Duodenal mucosa (tissue), 2 donors: Measurements from ENCODE around the gene CAVIN3.

Experiments used
- H3K27ac ChIP-seq: one replicate; pipeline ENCODE4 v1.7.0; 2013; ENCODE audit warnings: low read depth, low read length
- H3K27me3 ChIP-seq, 2 donors: one replicate each; pipeline ENCODE4 v1.7.0; 2013; ENCODE audit warnings: low read length in 2 of 2, control low read depth in 1 of 2; ENCODE audit not compliant: insufficient read depth in 2 of 2, control insufficient read depth in 1 of 2
- H3K36me3 ChIP-seq, 2 donors: one replicate each; pipeline ENCODE4 v1.7.0; 2013; ENCODE audit warnings: low read length in 2 of 2, control low read depth in 1 of 2; ENCODE audit not compliant: insufficient read depth in 2 of 2, control insufficient read depth in 1 of 2
- H3K4me1 ChIP-seq, 2 donors: one replicate each; pipeline ENCODE4 v1.7.0; 2013; ENCODE audit warnings: low read length in 2 of 2, control low read depth in 1 of 2; ENCODE audit not compliant: insufficient read depth in 2 of 2, control insufficient read depth in 1 of 2
- H3K4me3 ChIP-seq, 2 donors: one replicate each; pipeline ENCODE4 v1.7.0; 2013; ENCODE audit warnings: low read length in 2 of 2, low read depth in 1 of 2
- H3K9ac ChIP-seq, 2 donors: one replicate each; pipeline ENCODE4 v1.7.0; 2013; ENCODE audit warnings: low read length in 2 of 2, low read depth in 1 of 2
- H3K9me3 ChIP-seq, 2 donors: one replicate each; pipeline ENCODE4 v1.7.0; 2013; ENCODE audit warnings: low read length in 2 of 2, control low read depth in 1 of 2; ENCODE audit not compliant: control insufficient read depth in 1 of 2

CAVIN3 gene

GRCh38 chr11:6271598-6271997 lies 48.7 kb downstream of the CAVIN3 start:
- Histone ChIP-seq H3K27ac (no peak overlapping the region), H3K4me1 (no peaks in the 10 kb centered on the region), H3K27me3 (no peaks in the 10 kb centered on the region), H3K4me3 (no peak overlapping the region), H3K9me3 (no peaks in the 10 kb centered on the region), H3K9ac (no peak overlapping the region), H3K36me3 (no peaks in the 10 kb centered on the region)

GRCh38 chr11:6270584-6271246 lies 49.6 kb downstream of the CAVIN3 start:
- H3K9ac ChIP-seq: no peak overlapping the region

DNA sequence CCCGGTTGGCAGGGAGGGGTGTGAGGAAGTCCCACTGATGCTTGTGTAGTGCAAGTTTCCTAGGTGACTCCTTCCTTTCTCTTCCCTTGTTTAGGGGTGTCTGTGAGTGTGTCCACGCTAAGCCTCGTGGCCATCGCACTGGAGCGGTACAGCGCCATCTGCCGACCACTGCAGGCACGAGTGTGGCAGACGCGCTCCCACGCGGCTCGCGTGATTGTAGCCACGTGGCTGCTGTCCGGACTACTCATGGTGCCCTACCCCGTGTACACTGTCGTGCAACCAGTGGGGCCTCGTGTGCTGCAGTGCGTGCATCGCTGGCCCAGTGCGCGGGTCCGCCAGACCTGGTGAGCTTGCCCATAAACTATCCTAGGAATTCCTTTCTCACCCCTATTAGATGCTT lies 50.3 kb downstream of the CAVIN3 start:
- H3K9ac ChIP-seq: no peak overlapping the region
- no peak overlapping the region for H3K27ac ChIP-seq
- H3K36me3 ChIP-seq: no peaks in the 10 kb centered on the region
- no peaks in the 10 kb centered on the region for H3K27me3 ChIP-seq
- H3K4me1 ChIP-seq: no peaks in the 10 kb centered on the region
- H3K9me3 ChIP-seq: no peaks in the 10 kb centered on the region
- no peak overlapping the region for H3K4me3 ChIP-seq

More at GRCh38 chr11:6270584-6271246, 49.6 kb downstream of the CAVIN3 start:
- H3K36me3 ChIP-seq: no peaks in the 10 kb centered on the region
- no peaks in the 10 kb centered on the region for H3K4me1 ChIP-seq
- H3K9me3 ChIP-seq: no peaks in the 10 kb centered on the region
- H3K27me3 ChIP-seq: no peaks in the 10 kb centered on the region
- no peak overlapping the region for H3K27ac ChIP-seq
- H3K4me3 ChIP-seq: no peak overlapping the region
